Activated CD4-positive, alpha-beta T cell treated with anti-CD3 and anti-CD28 coated beads for 36 hours (primary cell): ENCODE measurements around the gene RSPO4. TPM values are rescaled to one million over a fixed set of nuclear protein-coding genes. Genes with fewer than 3 reads are reported as not detected.
"Not testable (repeated sequence)": the region's sequence is repeated elsewhere in the genome, so short reads cannot be mapped to it uniquely, and the experiment has no call there.

Source experiments
- ATAC-seq: fragments of 200-7000 bp; cut with Tn5 transposase; one replicate; pipeline ENCODE4 v1.10.0; 2021; ENCODE audit warnings: mild to moderate bottlenecking, moderate library complexity
- CTCF ChIA-PET: fragments of 350-600 bp; sonication (Branson Sonifier 250); formaldehyde crosslinking; loops from one replicate; lab custom pipeline; 2021; ENCODE audit warnings: antibody characterized with exemption; lab: Charles Lee
- POLR2A ChIA-PET: fragments of 350-600 bp; sonication (Branson Sonifier 250); formaldehyde crosslinking; loops from one replicate; lab custom pipeline; 2021; ENCODE audit warnings: antibody characterized with exemption, inconsistent platforms; lab: Charles Lee
- DNase-seq: peaks from one replicate; pipeline ENCODE4 v3.0.0-alpha.2; 2020
- H3K27ac Mint-ChIP-seq: one replicate; pipeline ENCODE4 v1.8.0; 2021; ENCODE audit warnings: mixed read lengths
- H3K27me3 Mint-ChIP-seq: one replicate; pipeline ENCODE4 v1.8.0; 2021; ENCODE audit warnings: mixed read lengths
- H3K36me3 Mint-ChIP-seq: one replicate; pipeline ENCODE4 v1.8.0; 2021; ENCODE audit warnings: low read depth, mixed read lengths
- H3K4me1 Mint-ChIP-seq: one replicate; pipeline ENCODE4 v1.8.0; 2021; ENCODE audit warnings: mixed read lengths
- H3K4me3 Mint-ChIP-seq: one replicate; pipeline ENCODE4 v1.8.0; 2021; ENCODE audit warnings: mild to moderate bottlenecking, moderate library complexity, mixed read lengths
- H3K9me3 Mint-ChIP-seq: one replicate; pipeline ENCODE4 v1.8.0; 2021; ENCODE audit warnings: low read depth, mixed read lengths
- intact Hi-C, 2 experiments: fragments of 100-400 bp; cut with DNase I in 1 of 2; cut with micrococcal nuclease in 1 of 2; formaldehyde crosslinking; loops; one replicate each; pipeline versions ENCODE4 v1.14.2 to v1.15.1; 2022 to 2024; cut with DNase I, micrococcal nuclease
- total RNA-seq, 2 experiments: library from RNA; stranded (reverse); gene quantifications; one replicate each; pipeline ENCODE4 v1.2.3, GENCODE V29; 2021

Gene RSPO4
- total RNA-seq, 2 experiments from 2014 or later: not detected

DNA sequence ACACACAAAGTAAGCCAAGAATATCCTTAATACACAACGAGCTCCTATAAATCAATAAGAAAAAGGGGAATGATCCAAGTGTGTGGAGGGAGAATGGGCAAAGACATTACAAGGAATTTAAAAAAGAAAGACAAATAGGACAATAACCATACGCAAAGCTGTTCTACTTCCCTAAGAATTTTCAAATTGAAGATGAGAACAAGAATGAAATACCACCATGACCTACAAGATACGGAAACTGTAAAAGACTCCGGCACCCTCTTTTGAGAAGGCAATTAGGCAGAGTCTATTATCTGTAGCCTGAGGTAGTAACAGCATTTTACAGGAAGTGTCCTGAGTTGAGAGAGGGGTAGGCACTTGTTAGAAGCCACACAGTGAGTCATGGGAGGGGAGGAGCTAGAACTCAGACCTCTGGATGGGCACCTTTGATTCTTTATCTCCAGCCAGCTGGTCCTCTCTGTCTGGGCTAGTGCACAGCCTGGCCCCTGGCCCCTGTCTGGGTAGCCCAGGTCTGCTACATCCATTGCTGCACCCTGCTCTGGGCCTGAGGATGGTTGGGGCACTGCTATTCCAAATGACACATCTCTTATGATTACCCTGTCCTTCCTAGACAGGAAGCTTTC, 15.3 kb downstream of the RSPO4 start:
- Mint-ChIP-seq H3K27ac (no peak overlapping the region), H3K9me3 (no peaks in the 10 kb centered on the region), H3K4me3 (no peak overlapping the region), H3K4me1 (no peaks in the 10 kb centered on the region), H3K36me3 (no peaks in the 10 kb centered on the region), H3K27me3 (peaks cover 17% of the 10 kb centered on the region)
- POLR2A ChIA-PET: interaction anchor here (0.6 kb wide), 1 partner anchor 12 kb away, joined by 3 read pairs; no protein-coding TSS in a partner anchor
- DNase-seq: no peak
- ATAC-seq: peak; percentile 47
- CTCF ChIA-PET: interaction anchor here (0.5 to 1.2 kb wide), 2 partner anchors 14 to 79 kb away, joined by 3 read pairs; no protein-coding TSS in a partner anchor
- intact Hi-C loops: no loop called here

DNA sequence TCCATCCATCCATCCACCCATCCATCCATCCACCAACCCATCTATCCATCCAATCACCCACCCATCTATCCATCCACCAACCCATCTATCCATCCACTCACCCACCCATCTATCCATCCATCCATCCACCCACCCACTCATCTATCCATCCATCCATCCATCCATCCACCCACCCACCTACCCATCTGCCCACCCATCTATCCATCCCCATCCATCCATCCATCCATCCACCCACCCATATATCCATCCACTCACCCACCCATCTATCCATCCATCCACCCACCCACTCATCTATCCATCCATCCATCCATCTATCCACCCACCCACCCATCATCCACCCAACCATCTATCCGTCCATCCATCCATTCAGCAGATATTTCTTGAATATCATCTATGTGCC, 17.1 kb downstream of the RSPO4 start:
- H3K27me3 Mint-ChIP-seq: peaks cover 17% of the 10 kb centered on the region
- intact Hi-C loops, ATAC-seq, POLR2A ChIA-PET, H3K4me3 Mint-ChIP-seq, CTCF ChIA-PET, H3K27ac Mint-ChIP-seq, H3K9me3 Mint-ChIP-seq, H3K36me3 Mint-ChIP-seq, H3K4me1 Mint-ChIP-seq, DNase-seq: not testable (repeated sequence)

- no peak overlapping the region for H3K27ac Mint-ChIP-seq
- no peak for DNase-seq
- no peak for ATAC-seq
Measured at GRCh38 chr20:982754-983153, 19.4 kb downstream of the RSPO4 start.

GRCh38 chr20:977021-977420, 25.1 kb downstream of the RSPO4 start:
- Mint-ChIP-seq H3K9me3 (no peaks in the 10 kb centered on the region), H3K36me3 (no peaks in the 10 kb centered on the region), H3K27me3 (peaks cover 11% of the 10 kb centered on the region), H3K27ac (no peak overlapping the region), H3K4me1 (peaks cover 2% of the 10 kb centered on the region), H3K4me3 (no peak overlapping the region)
- no peak for ATAC-seq
- no peak for DNase-seq
- ChIA-PET CTCF (interaction anchor here (0.8 kb wide), 1 partner anchor 44 kb away, joined by 4 read pairs; no protein-coding TSS in a partner anchor), POLR2A (no interaction called here)
- intact Hi-C loops: loop anchor here in 1 of 2 experiments (10.0 kb wide), 2 partner anchors 128 to 208 kb away; partner anchors contain the start of gene TMEM74B

More at GRCh38 chr20:982754-983153, 19.4 kb downstream of the RSPO4 start:
- peaks cover 20% of the 10 kb centered on the region for H3K27me3 Mint-ChIP-seq
- intact Hi-C loops: no loop called here
- H3K4me1 Mint-ChIP-seq: no peaks in the 10 kb centered on the region
- no peaks in the 10 kb centered on the region for H3K36me3 Mint-ChIP-seq
- ChIA-PET CTCF (no interaction called here), POLR2A (no interaction called here)
- no peak overlapping the region for H3K4me3 Mint-ChIP-seq
- no peaks in the 10 kb centered on the region for H3K9me3 Mint-ChIP-seq

- Mint-ChIP-seq H3K27me3 (peaks cover 10% of the 10 kb centered on the region), H3K4me3 (no peak overlapping the region), H3K9me3 (no peaks in the 10 kb centered on the region), H3K27ac (no peak overlapping the region), H3K4me1 (peaks cover 2% of the 10 kb centered on the region), H3K36me3 (no peaks in the 10 kb centered on the region)
- ChIA-PET POLR2A (no interaction called here), CTCF (interaction anchor here (0.6 to 1.7 kb wide), 5 partner anchors 35 to 197 kb away, joined by 3 to 6 read pairs (median 3); no protein-coding TSS in a partner anchor)
- intact Hi-C loops: loop anchor here in 1 of 2 experiments (10.0 kb wide), 2 partner anchors 129 to 209 kb away; partner anchors contain the start of gene TMEM74B
- DNase-seq (no peak), ATAC-seq (no peak)
Measured at GRCh38 chr20:976033-976432, 26.1 kb downstream of the RSPO4 start.

DNA sequence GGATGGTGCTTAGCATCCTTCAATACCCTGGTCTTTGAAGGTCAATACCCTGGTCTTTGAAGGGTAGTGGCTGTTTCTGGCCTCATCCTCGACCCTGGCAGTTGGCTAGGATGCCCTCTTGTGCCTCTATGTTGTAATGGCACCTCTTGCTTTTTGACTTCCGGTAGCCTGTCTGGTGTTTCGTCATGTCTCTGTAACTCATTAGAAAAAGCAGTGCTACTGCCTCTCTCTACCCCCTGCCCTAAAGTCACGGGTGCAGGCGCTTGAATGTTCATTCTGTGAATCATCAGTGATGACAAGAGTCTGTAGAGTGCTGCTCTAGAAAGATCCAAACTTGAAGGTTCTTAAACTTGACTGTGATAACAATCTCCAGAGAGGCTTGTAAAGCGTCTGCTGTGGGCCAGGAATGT, 28.3 kb downstream of the RSPO4 start:
- H3K9me3 Mint-ChIP-seq: no peaks in the 10 kb centered on the region
- peak overlapping the region; percentile 66 for H3K27ac Mint-ChIP-seq
- POLR2A ChIA-PET: no interaction called here
- ATAC-seq: peak; percentile 95
- CTCF ChIA-PET: interaction anchor here (0.6 to 3.3 kb wide), 6 partner anchors 13 to 240 kb away, joined by 3 to 17 read pairs (median 4); no protein-coding TSS in a partner anchor
- H3K4me3 Mint-ChIP-seq: no peak overlapping the region
- H3K4me1 Mint-ChIP-seq: peaks cover 2% of the 10 kb centered on the region
- no peaks in the 10 kb centered on the region for H3K36me3 Mint-ChIP-seq
- H3K27me3 Mint-ChIP-seq: no peaks in the 10 kb centered on the region
- intact Hi-C loops: loop anchor here (1.0 to 10.0 kb wide), 7 partner anchors 131 to 240 kb away; partner anchors contain the start of genes PSMF1 (in 1 of the 2) and TMEM74B (in 1 of the 2)
- peak; percentile 63 for DNase-seq

DNA sequence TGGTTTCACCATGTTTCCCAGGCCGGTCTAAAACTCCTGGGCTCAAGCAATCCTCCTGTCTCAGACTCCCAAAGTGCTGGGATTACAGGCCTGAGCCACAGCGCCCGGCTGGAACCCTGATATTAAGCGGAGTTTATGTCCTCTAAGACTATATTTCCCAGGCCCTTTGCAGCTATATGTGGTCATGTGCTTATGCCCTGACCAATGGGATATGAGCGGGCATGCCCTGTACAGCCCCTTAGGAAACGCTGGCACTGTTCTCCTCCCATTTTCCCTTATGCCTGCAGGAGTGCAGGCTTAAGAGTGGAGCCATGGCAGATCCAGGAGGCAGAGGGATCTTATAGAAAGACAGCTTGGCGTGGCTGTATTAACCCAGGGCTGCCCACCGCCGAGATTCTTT, 29.9 kb downstream of the RSPO4 start:
- no peak for DNase-seq
- no peaks in the 10 kb centered on the region for H3K36me3 Mint-ChIP-seq
- peaks cover 2% of the 10 kb centered on the region for H3K4me1 Mint-ChIP-seq
- intact Hi-C loops: loop anchor here (5.0 to 10.0 kb wide), 3 partner anchors 133 to 215 kb away; partner anchors contain the start of gene TMEM74B (in 1 of the 2)
- no peaks in the 10 kb centered on the region for H3K9me3 Mint-ChIP-seq
- ChIA-PET POLR2A (no interaction called here), CTCF (interaction anchor here (0.7 to 3.3 kb wide), 5 partner anchors 11 to 220 kb away, joined by 3 to 17 read pairs (median 5); no protein-coding TSS in a partner anchor)
- H3K27ac Mint-ChIP-seq: no peak overlapping the region
- no peaks in the 10 kb centered on the region for H3K27me3 Mint-ChIP-seq
- ATAC-seq: no peak
- no peak overlapping the region for H3K4me3 Mint-ChIP-seq

GRCh38 chr20:971346-971745, 30.8 kb downstream of the RSPO4 start:
- ATAC-seq: no peak
- H3K27me3 Mint-ChIP-seq: peaks cover 2% of the 10 kb centered on the region
- peaks cover 2% of the 10 kb centered on the region for H3K4me1 Mint-ChIP-seq

GRCh38 chr20:969868-970267, 32.2 kb downstream of the RSPO4 start:
- no peak for DNase-seq
- ChIA-PET CTCF (no interaction called here), POLR2A (no interaction called here)
- Mint-ChIP-seq H3K4me1 (peaks cover 2% of the 10 kb centered on the region), H3K4me3 (no peak overlapping the region), H3K27ac (no peak overlapping the region), H3K27me3 (peaks cover 10% of the 10 kb centered on the region), H3K9me3 (no peaks in the 10 kb centered on the region), H3K36me3 (no peaks in the 10 kb centered on the region)
- intact Hi-C loops: loop anchor here (5.0 to 10.0 kb wide), 3 partner anchors 135 to 217 kb away; partner anchors contain the start of gene TMEM74B (in 1 of the 2)
- ATAC-seq: no peak

More at GRCh38 chr20:971346-971745, 30.8 kb downstream of the RSPO4 start:
- no peak overlapping the region for H3K27ac Mint-ChIP-seq
- ChIA-PET POLR2A (no interaction called here), CTCF (interaction anchor here (3.3 kb wide), 1 partner anchor 15 kb away, joined by 17 read pairs; no protein-coding TSS in a partner anchor)
- H3K9me3 Mint-ChIP-seq: no peaks in the 10 kb centered on the region
- no peak overlapping the region for H3K4me3 Mint-ChIP-seq
- intact Hi-C loops: loop anchor here (5.0 to 10.0 kb wide), 3 partner anchors 133 to 216 kb away; partner anchors contain the start of gene TMEM74B (in 1 of the 2)
- no peaks in the 10 kb centered on the region for H3K36me3 Mint-ChIP-seq
- DNase-seq: no peak

DNA sequence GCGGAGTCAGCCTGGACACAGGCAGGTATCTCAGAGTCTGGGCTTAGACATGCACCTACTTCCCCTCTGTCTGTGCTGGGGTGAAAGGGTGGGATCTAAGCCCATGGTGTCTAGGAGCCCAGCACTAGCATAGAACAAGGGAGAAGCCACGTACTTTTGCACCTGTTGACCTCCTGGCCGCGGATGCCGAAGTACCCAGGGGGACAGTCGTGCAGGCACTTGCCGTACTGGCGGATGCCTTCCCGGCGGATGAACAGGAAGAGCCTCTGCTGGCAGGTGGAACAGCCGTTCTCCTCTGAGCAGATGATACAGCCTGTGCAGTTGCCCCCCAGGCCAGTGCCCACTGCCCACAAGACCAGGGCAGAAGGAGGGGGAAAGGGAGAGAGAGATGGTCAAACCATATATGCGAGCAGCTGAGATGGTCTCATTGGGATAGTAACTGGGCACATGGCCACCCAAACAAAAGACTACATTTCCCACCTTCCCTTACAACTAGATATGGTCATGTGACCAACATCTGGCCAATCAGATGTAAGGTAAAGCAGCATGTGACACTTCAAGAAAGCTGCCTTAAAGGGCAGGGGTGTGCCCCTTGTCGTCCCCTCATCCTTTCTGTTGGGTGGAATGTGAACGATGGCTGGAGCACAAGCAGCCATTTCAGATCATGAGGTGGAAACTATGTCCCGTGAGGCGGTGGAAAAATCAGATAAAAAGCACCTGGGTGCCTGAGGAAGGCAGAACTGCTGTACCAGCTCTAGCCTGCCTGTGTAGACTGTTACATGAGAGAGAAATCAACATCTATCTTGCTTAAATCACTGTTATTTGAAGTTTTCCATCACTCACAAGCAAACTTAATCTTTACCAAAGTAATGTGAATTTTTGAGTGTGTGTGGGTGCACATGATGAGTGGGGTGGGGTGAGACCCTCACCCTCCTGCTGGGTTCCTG, 34.0 kb downstream of the RSPO4 start:
- Mint-ChIP-seq H3K27ac (no peak overlapping the region), H3K27me3 (peaks cover 13% of the 10 kb centered on the region), H3K4me3 (no peak overlapping the region), H3K9me3 (no peaks in the 10 kb centered on the region), H3K4me1 (no peaks in the 10 kb centered on the region), H3K36me3 (no peaks in the 10 kb centered on the region)
- peak; percentile 33 for ATAC-seq
- peak; percentile 30 for DNase-seq
- ChIA-PET CTCF (no interaction called here), POLR2A (no interaction called here)
- intact Hi-C loops: no loop called here

- DNase-seq: no peak
- H3K27ac Mint-ChIP-seq: no peak overlapping the region
- no peaks in the 10 kb centered on the region for H3K36me3 Mint-ChIP-seq
- peaks cover 17% of the 10 kb centered on the region for H3K27me3 Mint-ChIP-seq
- no peak for ATAC-seq
- intact Hi-C loops: no loop called here
- ChIA-PET POLR2A (no interaction called here), CTCF (interaction anchor here (0.9 to 1.1 kb wide), 2 partner anchors 10 to 150 kb away, joined by 4 read pairs; no protein-coding TSS in a partner anchor)
- H3K4me1 Mint-ChIP-seq: no peaks in the 10 kb centered on the region
- no peak overlapping the region for H3K4me3 Mint-ChIP-seq
- no peaks in the 10 kb centered on the region for H3K9me3 Mint-ChIP-seq
Measured at GRCh38 chr20:965956-966355, 36.2 kb downstream of the RSPO4 start.
